HG03571 (cell line): ENCODE data around the gene NDFIP1.

ENCODE experiments used
- ATAC-seq: cut with Tn5 transposase; IDR thresholded peaks from one replicate; pipeline ENCODE4 v1.9.1; 2021; ENCODE audit not compliant: unreplicated experiment

The NDFIP1 gene

DNA sequence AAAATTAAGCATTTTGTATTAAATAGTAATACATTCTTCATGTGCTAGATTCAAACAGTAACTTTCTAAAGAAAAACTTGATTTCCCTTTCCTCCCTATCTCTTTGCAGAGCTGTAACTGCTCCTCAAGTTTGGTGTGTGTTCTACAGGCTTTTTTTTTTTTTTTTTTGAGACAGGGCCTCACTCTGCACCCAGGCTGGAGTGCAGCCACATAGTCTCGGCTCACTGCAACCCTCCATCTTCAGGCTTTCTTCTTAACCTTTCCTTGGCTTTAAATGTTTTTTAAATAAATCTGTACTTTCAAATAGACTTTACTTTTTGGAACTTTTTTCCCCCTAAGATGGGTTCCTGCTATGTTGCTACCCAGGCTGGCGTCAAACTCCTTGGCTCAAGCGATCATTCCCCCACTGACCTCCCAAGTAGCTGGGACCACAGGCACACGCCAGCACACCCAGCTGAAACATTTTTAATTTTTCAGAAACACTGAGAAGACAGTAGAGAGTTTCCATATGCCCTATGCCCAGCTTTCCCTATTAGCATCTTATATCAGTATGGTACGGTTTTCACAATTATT lies 9.1 kb downstream of the NDFIP1 start:
- ATAC-seq = no peak

DNA sequence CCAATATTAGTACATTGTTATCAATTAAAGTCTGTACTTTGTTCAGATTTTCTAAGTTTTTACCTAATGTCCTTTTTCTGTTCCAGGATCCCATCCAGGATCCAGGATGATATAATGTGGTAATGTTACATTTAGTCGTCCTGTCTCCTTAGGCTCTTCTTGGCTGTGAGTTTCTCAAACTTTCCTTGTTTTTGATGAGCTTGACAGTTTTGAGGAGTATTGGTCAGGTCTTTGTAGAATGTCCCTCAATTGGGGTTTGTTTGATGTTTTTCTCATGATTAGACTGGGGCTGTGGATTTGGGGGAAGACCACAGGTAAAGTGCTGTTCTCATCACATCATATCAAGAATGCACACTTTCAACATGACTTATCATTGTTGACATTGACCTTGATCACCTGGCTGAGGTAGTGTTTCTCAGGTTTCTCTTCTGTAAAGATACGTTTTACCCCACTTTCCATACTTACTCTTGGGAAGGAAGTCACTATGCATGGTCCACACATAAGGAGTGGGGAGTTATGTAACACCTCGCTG lies 9.6 kb downstream of the NDFIP1 start:
- no peak for ATAC-seq

DNA sequence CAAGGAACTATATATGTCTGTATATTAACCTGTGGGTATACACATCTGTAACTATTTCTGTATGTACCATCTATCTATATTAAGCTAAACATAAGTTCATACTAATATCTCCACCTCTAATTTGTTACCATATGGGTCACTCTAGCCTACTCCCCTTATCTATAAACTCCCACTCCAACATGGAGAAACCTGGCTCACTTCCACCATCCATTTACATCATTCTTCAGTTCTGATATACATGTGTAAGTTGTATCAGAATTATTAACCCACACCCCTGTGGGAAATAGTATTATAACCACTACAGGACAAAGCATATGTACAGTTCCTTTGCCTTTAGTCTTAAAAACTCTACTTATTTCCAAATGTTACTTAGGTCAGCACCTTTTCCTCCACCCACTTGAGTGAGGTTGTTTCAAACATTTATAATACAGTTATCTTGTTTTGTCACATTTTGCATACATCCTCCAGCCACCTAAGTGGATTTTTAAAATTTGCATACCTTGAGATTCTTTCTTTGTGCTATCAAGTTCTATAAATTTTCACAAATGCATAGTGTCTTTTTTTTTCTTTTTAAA lies 10.6 kb downstream of the NDFIP1 start:
- no peak for ATAC-seq

DNA sequence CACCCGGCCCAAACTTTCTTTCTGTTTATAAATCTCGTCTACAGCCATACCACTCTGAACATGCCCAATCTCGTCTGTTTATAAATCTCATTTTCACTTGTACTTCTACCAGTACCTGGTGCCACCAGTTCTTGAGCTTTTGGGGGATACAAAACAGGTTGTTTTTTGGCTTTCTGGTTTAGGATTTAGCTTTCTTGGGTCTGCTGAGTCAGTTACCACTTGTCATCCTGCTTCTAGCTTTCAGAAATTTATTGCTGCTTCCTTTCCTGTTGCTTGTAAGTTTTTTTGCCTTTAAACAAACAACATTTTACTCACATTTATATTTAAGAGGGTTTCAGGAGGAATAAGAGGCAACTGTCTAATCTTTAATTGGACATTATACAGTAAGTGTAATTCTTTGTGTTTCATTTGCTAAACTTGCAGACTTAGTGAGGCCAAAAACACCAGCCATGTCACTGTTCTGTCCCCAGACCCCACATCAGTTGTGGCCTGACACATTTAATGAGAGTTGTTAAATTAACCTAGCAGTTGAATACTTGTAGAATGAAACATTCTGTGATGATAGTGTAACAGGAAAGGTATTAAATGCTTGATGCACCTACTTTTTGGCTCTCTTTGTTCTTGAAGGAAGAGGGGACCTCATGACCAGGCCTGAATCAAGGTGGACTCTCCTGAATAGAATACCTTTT lies 11.8 kb downstream of the NDFIP1 start:
- no peak for ATAC-seq

DNA sequence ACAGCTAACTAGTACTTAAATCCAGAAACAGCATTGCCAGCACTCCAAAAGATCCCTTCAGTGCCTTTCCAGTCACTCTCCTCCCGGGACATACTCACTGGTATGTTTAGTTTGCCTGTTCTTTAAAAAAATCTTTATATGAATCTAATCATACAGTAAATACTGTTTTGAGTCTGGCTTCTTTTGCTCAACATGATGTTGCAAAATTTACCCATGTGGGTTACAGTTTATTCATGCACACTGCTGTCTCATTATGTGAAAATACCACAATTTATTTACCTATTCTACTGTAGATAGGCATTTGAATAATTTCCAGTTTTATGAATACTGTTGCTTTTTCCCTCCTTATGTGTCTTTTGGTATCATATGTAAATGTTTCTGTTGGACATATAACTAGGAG lies 13.5 kb downstream of the NDFIP1 start:
- ATAC-seq = no peak

DNA sequence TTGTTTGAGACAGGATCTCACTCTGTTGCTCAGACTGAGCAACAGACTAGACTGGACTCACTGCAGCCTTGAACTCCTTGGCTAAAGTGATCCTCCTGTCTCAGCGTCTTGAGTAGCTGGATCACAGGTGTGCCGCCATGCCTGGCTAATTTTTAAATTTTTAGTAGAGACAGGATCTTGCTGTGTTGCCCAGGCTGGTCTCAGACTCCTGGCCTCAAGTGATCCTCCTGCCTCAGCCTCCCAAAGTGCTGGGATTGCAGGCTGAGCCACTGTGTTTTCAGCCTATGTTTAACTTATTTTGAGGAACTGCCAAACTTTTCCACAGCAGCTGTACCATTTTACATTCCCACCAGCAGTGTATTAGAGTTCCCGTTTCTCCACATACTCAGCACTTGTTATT lies 16.8 kb downstream of the NDFIP1 start:
- ATAC-seq = no peak

DNA sequence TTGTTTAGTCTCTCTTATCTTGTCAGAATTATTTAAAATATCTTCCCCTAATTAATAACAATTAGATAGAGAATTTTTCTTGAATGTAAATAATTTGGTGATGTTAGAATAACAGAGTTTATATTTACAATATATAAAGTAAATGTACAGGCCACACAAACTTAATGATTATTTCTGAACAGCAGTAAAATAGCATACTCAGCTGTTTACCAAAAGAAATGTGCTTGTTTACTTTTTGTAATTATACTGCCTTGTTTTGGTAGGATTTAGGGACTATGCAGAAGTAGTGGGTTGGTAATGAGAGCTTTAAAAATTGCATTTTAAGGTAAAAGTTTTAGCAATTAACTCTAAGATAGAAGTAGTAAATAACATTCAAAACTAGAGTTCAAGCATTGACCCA lies 17.4 kb downstream of the NDFIP1 start:
- ATAC-seq = no peak

DNA sequence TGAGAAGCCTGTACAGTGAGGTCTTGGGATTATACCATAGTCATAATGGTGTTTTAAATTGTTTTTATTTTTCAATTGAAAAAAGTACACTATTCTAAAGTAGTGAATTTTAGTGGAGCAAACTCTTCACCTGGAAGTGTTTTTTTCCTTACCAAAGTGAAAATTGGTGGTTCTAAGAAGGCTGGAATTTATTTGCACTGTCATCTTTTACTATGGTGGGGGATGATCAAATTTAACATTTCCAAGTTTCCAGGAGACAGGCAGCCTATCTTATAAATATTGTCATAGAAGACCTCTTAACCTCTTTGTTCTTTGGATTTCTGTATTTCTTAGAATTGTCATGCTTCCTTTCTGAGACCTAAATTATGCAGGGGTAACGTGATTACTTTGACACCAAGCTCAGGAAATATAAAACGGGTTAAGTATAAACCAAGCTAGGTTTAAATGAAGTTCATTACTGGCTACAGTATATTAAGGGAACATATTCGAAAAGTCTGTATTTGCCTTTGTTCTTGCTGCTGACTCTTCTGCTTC lies 20.2 kb downstream of the NDFIP1 start:
- no peak for ATAC-seq

DNA sequence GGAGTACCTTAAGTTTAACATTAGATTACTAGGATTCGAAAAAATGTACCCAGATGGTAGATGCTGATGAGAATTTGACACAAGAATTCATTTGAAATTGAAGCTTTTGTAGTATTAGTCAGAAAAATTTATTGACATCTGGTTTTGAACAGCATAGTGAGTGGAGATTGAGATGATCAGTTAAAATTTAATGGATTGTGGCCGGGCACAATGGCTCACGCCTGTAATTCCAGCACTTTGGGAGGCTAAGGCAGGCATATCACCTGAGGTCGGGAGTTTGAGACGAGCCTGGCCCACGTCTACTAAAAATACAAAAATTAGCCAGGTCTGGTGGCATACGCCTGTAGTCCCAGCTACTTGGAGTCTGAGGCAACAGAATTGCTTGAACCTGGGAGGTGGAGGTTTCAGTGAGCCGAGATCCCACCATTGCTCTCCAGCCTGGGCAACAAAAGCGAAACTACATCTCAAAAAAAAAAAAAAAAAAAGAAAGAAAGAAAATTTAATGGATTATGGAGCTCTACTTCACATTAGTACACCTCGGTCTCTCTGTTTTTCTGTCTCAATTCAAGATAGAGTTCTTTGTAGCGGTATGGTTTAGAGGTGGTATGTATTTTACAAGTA lies 21.0 kb downstream of the NDFIP1 start:
- ATAC-seq = no peak

DNA sequence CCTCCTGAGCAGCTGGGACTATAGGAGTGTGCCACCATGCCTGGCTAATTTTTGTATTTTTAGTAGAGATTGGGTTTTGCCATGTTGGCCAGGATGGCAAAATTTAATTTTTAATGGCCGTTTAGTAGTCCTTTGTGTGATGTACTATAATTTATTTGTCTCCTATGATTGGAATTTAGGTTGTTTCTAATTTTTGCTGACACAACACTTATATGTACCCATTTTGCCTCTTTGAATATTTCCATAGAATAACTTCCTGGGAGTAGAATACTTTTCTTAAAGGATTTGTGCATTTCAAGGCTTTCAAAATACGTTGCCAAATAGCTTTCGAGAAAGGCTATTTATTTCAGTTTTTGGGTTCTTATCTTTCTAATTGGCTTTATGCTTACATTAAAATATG lies 22.8 kb downstream of the NDFIP1 start:
- ATAC-seq = no peak

DNA sequence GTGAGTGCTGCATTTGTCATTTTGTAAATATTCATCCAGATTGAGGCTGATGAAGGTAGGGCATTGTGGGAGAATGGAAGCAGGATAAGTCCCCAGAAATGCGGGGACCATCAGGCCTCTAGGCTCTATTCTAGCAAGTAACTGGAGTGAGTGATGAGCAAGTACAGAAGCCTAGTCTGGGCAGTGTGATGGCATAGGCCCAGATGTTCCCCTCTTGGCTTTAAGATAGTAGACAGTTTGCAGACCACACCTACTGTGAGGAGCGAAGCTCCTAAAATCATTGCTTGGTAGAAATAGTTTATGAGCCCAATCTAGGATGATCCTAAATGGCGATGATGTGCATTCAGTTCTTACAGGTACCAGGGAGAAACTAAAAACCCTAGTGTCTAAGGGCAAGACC lies 24.3 kb downstream of the NDFIP1 start:
- no peak for ATAC-seq

DNA sequence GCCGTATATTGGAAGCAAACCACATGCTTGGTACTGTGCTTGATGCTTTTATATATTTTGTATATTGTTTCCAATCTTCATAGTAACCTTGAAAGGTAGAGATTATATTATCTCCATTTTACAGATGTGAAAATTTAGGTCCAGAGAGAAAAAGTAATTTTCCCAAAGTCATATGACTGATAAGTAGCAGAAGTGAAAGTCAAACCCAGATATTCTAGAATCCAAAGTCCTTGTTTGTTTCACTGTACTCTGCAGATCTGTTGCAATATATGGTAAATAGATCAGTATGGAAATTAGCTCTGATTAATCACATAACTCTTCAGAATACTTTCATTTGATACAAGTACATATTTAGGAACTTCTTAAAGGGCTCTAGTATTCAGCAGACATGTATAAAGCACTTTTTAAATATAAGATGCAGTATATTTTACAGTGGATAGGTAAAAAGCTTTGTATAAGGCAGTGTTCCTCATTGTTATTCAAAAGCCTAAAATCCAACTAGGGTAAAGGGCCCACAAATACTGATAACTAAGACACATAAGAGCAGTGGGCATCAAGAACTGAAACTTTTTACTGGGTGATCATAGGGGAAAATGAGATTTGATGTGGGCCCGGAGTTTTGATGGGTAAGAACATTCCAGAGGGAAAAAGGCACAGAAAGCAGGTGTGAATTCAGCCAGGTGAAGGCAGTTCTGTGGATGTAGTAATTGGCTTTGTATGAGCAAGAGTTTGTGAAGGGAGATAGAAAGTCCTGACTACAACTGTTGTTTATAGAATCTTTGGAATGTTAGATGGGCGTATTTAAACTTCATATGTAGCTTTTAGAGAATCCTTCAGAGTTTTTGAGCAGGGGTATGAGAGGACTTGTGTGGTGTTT lies 25.0 kb downstream of the NDFIP1 start:
- no peak for ATAC-seq

DNA sequence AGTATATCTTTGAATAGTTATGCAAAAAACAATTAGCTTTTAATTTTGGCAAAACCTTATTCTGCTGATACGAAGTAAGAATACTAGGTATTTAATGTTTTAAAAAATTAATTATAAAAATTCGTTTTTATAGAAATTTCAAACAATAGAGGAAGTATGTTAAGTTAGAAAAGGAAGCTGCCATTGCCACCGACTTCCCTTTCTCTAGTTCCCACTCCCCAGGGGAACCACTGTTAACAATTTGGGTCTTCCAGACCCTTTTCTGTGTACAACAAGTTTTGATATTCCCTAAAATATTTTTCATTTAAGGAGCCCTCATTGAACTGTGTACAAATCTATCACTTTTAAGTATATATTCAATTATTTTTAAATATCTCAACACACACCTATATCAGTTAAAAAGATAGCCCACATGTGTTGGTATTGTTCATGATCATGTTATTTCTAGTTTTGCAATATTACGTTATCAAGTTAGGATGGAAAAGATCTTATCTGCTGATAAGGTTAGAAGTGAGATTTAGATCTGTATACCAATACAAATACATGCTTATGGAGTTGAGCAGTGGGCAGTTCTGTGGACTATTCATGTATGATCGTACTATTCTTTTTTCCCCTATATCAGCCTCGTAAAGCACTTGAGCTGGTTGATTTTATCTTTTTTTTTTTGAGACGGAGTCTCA lies 25.9 kb downstream of the NDFIP1 start:
- ATAC-seq = no peak

DNA sequence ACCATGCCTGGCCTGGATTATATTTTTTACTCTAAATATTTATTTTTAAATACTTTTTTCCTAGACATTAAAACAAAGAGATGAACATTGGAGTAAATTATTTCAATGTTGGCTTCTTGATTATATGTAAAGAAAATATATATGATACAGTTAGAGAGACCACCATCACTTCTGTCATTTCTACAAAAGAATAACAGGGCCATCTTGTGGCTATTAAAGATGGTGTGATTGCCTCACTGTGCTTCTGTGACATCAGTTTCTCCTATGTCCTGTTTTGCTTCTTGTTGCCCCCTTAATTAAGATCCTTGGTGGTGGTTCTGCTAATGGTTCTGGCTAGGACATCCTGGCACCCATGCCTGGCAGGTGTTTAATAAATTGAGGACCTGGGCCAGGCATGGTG lies 32.9 kb downstream of the NDFIP1 start:
- no peak for ATAC-seq

DNA sequence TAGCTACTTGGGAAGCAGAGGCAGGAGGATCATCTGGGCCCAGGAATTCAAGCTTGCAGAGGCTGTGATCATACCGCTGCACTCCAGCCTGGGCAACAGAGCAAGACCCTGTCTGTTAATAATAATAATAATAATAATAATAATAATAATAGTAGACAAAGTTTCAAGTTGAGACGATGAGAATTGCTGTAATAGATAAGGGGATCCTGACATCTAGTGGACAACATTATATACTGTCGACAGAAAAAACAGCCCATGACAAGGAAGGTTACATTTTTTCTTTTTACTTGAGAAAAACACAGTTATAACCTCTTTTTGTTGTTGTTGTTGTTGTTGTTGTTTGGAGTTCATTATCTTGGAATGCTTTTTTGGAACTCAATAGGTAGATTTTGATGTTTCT lies 35.3 kb downstream of the NDFIP1 start:
- no peak for ATAC-seq

DNA sequence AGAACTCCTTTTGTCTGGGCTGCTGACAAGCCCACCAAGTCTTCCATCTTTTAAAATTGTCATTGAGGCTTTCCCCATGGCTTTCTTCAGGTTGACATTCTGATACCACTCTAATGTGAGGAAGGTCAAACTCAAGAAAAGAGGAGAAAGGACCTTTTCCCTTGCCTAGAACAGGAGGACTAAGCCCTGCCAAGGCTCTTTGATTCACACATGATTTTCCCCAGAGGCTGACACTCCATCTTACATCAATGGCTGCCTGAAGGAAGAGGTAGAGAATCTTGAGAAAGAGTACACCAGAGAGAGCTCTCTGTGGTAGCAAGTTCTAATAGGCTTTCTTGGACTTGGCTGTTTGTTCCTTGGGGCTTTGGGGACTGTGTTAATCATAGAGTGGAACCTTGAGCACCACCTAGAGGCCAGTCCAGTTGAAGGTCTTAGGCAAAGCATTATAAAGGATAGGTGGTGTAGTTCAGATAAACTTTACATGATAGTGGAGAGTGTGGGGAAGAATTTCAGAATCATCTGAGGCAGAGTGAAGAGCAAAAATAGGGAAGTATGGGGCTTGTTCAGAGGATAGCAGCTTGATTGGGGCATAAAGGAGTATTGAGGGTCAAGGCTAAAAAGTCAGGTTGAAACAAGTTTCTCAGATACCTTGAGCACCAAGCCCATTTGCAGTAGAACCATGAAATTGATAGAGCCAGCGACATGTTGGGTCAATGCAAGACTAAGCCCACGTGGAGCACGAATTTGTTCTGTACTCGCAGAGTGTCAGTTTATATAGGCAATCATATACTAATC lies 36.7 kb downstream of the NDFIP1 start:
- peak; percentile 87 for ATAC-seq

DNA sequence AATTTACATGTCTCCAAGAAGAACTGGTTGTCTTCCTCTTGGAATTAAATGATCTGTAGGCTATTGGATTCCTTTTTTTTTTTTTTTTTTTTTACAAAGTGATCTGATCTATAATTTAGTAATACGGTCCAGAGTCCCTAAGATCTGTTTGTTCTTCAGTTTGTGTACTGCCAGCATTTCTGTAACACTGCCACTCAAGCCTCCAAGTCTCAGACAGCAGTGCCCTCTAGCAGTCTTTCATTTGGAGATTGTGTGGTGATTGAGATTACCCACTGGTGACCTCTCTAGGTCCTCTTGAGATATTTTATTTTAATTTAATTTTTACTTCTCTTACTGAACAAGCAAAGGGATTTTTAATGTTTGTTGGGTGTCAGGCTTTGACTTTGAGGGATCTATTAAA lies 40.8 kb downstream of the NDFIP1 start:
- ATAC-seq = no peak

DNA sequence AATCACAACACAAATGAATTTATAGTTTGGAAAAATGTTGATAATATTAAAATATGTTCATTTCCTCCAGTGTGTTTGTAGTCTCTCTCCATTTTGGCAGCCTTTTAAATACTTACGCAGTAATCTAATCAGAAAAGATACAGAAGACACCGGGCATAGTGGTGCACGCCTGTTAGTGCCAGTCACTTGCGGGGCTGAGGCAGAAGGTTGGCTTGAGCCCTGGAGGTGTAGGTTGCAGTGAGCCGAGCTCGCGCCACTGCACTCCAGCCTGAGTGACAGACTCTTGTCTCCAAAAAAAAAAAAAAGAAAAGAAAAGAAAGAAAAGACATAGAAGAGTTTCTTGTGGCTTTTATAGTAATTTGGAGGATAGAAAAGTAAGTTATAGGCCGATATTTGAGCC lies 41.9 kb downstream of the NDFIP1 start:
- no peak for ATAC-seq
